Urinary bladder (tissue), 4 donors: ENCODE measurements around the gene SOS2. TPM values are rescaled to one million over a fixed set of nuclear protein-coding genes. Genes with fewer than 3 reads are reported as not detected.

Source experiments
- DNase-seq: peaks from one replicate; pipeline ENCODE4 v3.0.0-alpha.2; 2015; ENCODE audit errors: extremely low spot score
- H3K27ac ChIP-seq: one replicate; pipeline ENCODE4 v1.5.1; 2013; ENCODE audit warnings: low read depth, mild to moderate bottlenecking, moderate library complexity
- H3K36me3 ChIP-seq: one replicate; pipeline ENCODE4 v1.6.1; 2013; ENCODE audit warnings: mild to moderate bottlenecking, moderate library complexity; ENCODE audit not compliant: insufficient read depth
- H3K4me1 ChIP-seq: one replicate; pipeline ENCODE4 v1.6.1; 2013; ENCODE audit warnings: mild to moderate bottlenecking, moderate library complexity; ENCODE audit not compliant: insufficient read depth
- H3K4me3 ChIP-seq: one replicate; pipeline ENCODE4 v1.5.1; 2013; ENCODE audit warnings: low read depth, low read length
- WGBS: extraction: QIAGEN DNeasy Blood & Tissue Kit; methylation state at CpG from one replicate; pipeline ENCODE4 v1.1.7; 2013; 5-methylcytosine and 5-hydroxymethylcytosine counted together
- polyA plus RNA-seq: library from polyadenylated mRNA; stranded (reverse); fragments of 200-250 nt; gene quantifications from one replicate; pipeline ENCODE4 v1.2.3, GENCODE V29; 2013
- total RNA-seq: library from RNA; depleted of rRNA; stranded (reverse); fragments of >200 nt; gene quantifications from one replicate; pipeline ENCODE4 v1.2.3, GENCODE V29; 2014
- donor health status: healthy with polysubstance abuse.
- donor health status: healthy.

Gene SOS2
- total and polyA plus RNA-seq, 2 donors = 17.5 to 87.9 TPM

DNA sequence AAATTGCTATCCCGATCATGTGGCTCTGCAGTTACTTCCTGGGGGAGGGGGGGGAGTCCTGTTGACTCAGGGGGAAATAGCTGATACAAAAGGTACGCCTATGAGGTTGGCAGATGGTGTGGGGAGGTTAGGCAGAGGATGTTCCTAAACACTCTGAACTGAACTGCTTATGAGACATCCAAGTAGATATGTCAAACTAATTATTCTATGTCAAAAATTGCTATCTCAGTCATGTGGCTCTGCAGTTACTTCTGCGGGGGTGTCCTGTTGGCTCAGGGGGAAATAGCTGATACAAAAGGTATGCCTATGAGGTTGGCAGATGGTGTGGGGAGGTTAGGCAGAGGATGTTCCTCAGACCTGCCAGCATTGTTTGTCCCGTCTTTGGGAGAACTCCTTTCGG lies 109.9 kb downstream of the SOS2 start:
- Histone ChIP-seq H3K36me3 (peaks cover 2% of the 10 kb centered on the region), H3K4me1 (no peaks in the 10 kb centered on the region), H3K27ac (no peak overlapping the region), H3K4me3 (no peak overlapping the region)
- 92% methylated on average over 5 of the region's 5 CpGs for WGBS
- DNase-seq = no peak

- Histone ChIP-seq H3K4me3 (no peak overlapping the region), H3K27ac (peak overlapping the region; percentile 10), H3K36me3 (peaks cover 2% of the 10 kb centered on the region), H3K4me1 (no peaks in the 10 kb centered on the region)
- DNase-seq = no peak
- 87% methylated on average over 2 of the region's 2 CpGs for WGBS
Measured at GRCh38 chr14:50117456-50117855, 113.9 kb downstream of the SOS2 start.

GRCh38 chr14:50116966-50117365 lies 114.4 kb downstream of the SOS2 start:
- Histone ChIP-seq H3K4me1 (no peaks in the 10 kb centered on the region), H3K4me3 (peak overlapping the region; percentile 62), H3K27ac (peak overlapping the region; percentile 65), H3K36me3 (peaks cover 3% of the 10 kb centered on the region)
- DNase-seq = no peak
- WGBS = 18% methylated on average over 2 of the region's 2 CpGs

DNA sequence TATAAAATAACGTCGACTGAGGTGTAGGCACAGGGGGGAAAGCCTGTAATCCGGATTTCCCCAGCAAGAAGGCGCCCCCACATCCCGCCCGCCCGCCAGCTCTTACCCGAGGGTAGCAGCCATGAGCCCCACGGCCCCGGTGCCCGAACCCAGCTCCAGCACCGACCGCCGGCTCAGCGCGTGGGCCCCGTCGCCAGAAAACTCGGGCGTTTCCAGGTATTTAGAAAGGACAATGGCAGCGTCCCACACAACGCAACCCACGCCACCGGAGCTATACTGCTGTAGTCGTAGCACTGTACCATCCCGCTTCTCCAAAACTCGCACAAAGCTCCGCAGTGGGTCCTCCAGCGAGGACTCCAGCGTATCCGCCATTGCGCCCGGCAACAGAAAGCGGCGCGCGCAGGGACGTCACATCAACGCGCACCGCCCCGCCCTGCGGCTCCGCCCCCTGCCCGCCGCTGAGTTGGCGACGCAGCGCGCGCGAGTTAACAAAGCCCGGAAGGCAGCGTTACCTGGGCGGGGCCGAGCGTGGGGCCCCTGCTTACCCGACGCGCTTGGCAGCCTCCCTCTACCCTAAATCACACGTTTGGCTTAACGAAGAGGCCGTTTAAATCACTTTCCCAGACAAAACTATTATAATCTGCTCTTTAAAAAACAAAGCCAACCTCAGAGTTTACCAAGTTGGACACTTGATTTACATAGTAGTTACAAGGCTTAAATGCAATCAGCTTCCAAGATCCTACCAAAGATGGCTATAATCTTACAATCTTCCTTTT lies 115.0 kb downstream of the SOS2 start, which contains the start of gene VCPKMT:
Gene VCPKMT (minus strand): TSS at position 392 of the 776 bp plus-strand sequence. CDS start 20 bp downstream, at position 372.
- Histone ChIP-seq H3K4me1 (no peaks in the 10 kb centered on the region), H3K27ac (peak within 1 kb of the TSS; percentile 65), H3K36me3 (peaks cover 4% of the 10 kb centered on the region), H3K4me3 (peak within 1 kb of the TSS; percentile 62)
- DNase-seq = peak; percentile 86
- WGBS = under 1% methylated on average over 63 of the region's 63 CpGs

DNA sequence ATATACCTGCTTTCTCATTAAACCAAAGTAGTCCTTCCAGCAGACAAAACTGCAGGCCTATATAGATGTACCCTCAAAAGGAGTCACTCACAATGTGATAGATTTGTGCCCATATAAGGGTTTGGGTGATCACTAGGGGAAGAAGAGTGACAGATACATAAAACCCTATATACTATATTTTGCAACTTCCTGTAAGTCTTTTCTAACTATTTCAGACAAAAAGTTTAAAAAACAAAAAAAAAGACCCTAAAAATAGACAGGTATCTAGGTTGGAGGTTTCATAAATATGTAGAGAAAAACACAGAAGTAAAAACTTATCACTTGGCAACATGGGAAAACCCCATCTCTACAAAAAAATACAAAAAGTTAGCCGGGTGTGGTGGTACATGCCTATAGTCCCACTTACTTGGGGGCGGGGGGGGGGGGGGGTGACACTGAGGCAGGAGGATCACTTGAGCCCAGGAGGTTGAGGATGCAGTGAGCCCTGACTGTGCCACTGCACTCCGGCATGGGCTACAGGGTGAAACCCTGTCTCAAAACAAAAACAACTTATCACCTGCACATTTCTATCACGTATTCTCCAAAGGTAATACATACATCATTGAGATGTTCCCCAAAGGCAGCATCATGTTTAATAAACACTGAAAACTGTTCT lies 117.9 kb downstream of the SOS2 start:
- no peaks in the 10 kb centered on the region for H3K4me1 ChIP-seq
- no peak for DNase-seq
- H3K4me3 ChIP-seq = no peak overlapping the region
- H3K36me3 ChIP-seq = peaks cover 6% of the 10 kb centered on the region
- no peak overlapping the region for H3K27ac ChIP-seq
- WGBS = 79% methylated on average over 4 of the region's 4 CpGs

- H3K27ac ChIP-seq = no peak overlapping the region
- no peaks in the 10 kb centered on the region for H3K4me1 ChIP-seq
- H3K36me3 ChIP-seq = peaks cover 6% of the 10 kb centered on the region
- no peak overlapping the region for H3K4me3 ChIP-seq
- WGBS = 90% methylated on average over 4 of the region's 4 CpGs
- no peak for DNase-seq
Measured at GRCh38 chr14:50110323-50111037, 120.9 kb downstream of the SOS2 start.

- Histone ChIP-seq H3K27ac (no peak overlapping the region), H3K4me3 (no peak overlapping the region), H3K4me1 (no peaks in the 10 kb centered on the region), H3K36me3 (peaks cover 6% of the 10 kb centered on the region)
- DNase-seq = no peak
- WGBS = 60% methylated on average over 6 of the region's 6 CpGs
Measured at GRCh38 chr14:50109342-50109741, 122.0 kb downstream of the SOS2 start.

GRCh38 chr14:50107850-50108249 lies 123.5 kb downstream of the SOS2 start:
- Histone ChIP-seq H3K4me3 (no peak overlapping the region), H3K27ac (no peak overlapping the region), H3K4me1 (no peaks in the 10 kb centered on the region), H3K36me3 (peaks cover 5% of the 10 kb centered on the region)
- 76% methylated on average over 2 of the region's 2 CpGs for WGBS
- DNase-seq = no peak

DNA sequence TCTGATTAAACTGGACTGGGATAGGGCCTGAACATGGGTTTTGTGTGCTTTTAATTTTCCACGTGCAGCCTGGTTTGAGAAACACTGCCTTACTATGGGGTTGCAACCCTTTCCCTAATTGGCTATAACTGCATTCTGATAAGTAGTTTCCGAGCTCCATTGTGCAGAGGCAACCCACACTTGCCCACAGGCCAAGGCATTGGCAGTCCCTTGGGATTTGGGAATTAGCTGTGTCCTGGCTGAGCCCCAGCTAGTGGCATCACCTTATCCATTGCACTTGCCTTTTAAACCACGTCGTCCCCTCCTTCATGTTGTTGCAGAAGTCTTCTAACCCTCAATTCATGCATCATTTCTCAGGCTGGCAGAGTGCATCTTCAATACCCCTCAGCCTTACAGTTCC lies 125.2 kb downstream of the SOS2 start:
- Histone ChIP-seq H3K27ac (no peak overlapping the region), H3K4me1 (peaks cover 1% of the 10 kb centered on the region), H3K36me3 (peaks cover 2% of the 10 kb centered on the region), H3K4me3 (no peak overlapping the region)
- 72% methylated on average over 4 of the region's 4 CpGs for WGBS
- DNase-seq = no peak

DNA sequence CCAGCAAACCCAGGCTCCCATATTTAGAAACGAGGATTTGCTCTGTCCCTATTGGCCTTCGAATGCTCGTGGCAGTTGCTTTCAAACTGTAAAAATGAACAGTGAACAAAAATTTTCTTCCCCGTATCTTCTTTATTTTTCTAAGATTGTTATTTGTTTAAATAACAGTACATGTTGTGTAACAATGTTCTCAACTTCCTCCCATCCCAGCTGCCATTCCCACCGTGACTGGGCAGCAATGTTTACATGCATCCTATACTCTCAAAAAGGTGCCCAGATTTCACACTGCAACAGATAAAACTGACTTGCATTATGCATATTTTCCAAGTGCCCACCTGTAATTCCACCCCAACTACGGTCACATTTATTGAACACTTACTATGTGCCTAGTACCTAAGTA lies 127.8 kb downstream of the SOS2 start:
- WGBS = 82% methylated on average over 6 of the region's 6 CpGs
- H3K4me3 ChIP-seq = no peak overlapping the region
- no peak for DNase-seq

DNA sequence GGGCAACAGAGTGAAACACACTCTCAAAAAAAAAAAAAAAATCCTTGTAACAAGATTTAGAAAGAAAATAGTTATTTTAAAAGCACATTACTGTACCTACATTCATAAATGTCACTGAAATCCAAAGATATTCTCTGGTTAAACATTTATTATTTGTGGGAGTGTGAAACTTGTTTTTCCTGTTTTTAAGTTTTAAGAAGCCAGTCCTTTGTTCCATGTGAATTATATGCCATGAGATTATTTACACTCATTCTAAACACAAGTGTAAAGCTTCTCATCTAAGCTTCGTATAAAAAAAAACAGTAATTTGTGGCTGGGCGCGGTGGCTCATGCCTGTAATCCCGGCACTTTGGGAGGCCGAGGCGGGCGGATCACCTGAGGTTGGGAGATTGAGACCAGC lies 130.0 kb downstream of the SOS2 start:
- H3K27ac ChIP-seq = no peak overlapping the region
- no peak overlapping the region for H3K4me3 ChIP-seq
- peaks cover 1% of the 10 kb centered on the region for H3K4me1 ChIP-seq
- 90% methylated on average over 7 of the region's 7 CpGs for WGBS
- no peaks in the 10 kb centered on the region for H3K36me3 ChIP-seq
- DNase-seq = no peak

More for the DNA sequence above, 127.8 kb downstream of the SOS2 start:
- no peak overlapping the region for H3K27ac ChIP-seq
- no peaks in the 10 kb centered on the region for H3K36me3 ChIP-seq
- H3K4me1 ChIP-seq = peaks cover 1% of the 10 kb centered on the region

DNA sequence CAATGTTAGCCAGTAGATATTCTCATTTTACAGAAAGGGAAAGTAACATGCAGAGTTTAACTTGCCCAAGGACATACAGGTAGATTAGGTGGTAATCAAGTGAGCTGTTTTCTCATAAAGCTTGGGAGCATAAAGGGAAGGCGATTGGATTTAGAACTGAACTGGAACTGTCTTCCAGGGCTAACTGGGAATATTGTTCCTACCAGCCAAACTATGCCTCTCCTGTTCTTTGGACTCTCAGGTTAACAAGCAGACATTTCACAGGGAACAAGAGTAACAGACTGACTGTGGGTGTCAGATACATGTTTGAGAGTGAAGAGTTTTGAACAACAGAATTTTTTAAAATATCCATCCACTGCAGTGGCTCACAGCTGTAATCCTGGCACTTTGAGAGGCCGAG lies 130.6 kb downstream of the SOS2 start:
- Histone ChIP-seq H3K4me1 (peaks cover 1% of the 10 kb centered on the region), H3K4me3 (no peak overlapping the region), H3K27ac (no peak overlapping the region), H3K36me3 (no peaks in the 10 kb centered on the region)
- DNase-seq = no peak
- 93% methylated on average over 2 of the region's 2 CpGs for WGBS

- H3K4me3 ChIP-seq = no peak overlapping the region
- 88% methylated on average over 4 of the region's 4 CpGs for WGBS
- DNase-seq = no peak
- H3K4me1 ChIP-seq = peaks cover 1% of the 10 kb centered on the region
- no peaks in the 10 kb centered on the region for H3K36me3 ChIP-seq
- no peak overlapping the region for H3K27ac ChIP-seq
Measured at GRCh38 chr14:50099335-50099734, 132.0 kb downstream of the SOS2 start.

DNA sequence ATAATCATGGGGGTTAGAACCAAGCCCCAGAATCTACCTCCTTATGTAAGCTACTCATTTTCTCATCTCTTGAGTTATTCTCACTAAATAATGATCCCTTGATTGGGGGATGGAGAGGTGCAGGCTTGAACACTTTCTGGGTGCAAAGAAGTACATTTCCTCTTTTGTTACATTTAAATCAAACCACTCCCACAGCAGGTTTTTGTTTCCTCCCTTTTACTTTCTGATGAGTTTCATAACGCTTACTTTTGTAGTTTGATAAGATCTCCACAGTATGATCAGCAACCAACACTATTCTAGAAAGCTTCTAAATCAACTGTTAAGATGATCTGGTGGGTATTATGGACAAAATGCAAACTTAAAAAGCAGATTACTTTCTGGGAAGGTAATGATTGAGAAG lies 135.5 kb downstream of the SOS2 start:
- Histone ChIP-seq H3K4me3 (no peak overlapping the region), H3K27ac (no peak overlapping the region), H3K4me1 (no peaks in the 10 kb centered on the region), H3K36me3 (no peaks in the 10 kb centered on the region)
- WGBS = 67% methylated on average over 1 of the region's 1 CpG
- DNase-seq = no peak
